GM12878 (cell line): Measurements from ENCODE around the gene CFAP126.

Experiments used
- CHD1 ChIP-seq: IDR thresholded peaks from 2 replicates; pipeline ENCODE4 v1.6.1; 2012; ENCODE audit warnings: low read depth, low read length, improper control_type of control experiment
- EED ChIP-seq: sonication (generic); IDR thresholded peaks from 2 replicates; pipeline ENCODE4 v1.6.1; 2016; ENCODE audit warnings: antibody characterized with exemption, low read depth
- EZH2 ChIP-seq: IDR thresholded peaks from 2 replicates; pipeline ENCODE4 v1.6.1; 2012; ENCODE audit warnings: low read depth, mild to moderate bottlenecking, control low read depth, inconsistent platforms, low read length, borderline replicate concordance; ENCODE audit not compliant: control insufficient read depth
- HCFC1 ChIP-seq: fragments of 150-350 bp; IDR thresholded peaks from 2 replicates; pipeline ENCODE4 v1.6.1; 2014; ENCODE audit warnings: low read length
- POLR2A ChIP-seq: IDR thresholded peaks from 2 replicates; pipeline ENCODE4 v1.6.1; 2011; ENCODE audit warnings: low read depth, mild to moderate bottlenecking, low read length
- RAD51 ChIP-seq: fragments of 450-650 bp; IDR thresholded peaks from 2 replicates; pipeline ENCODE4 v1.6.1; 2016; ENCODE audit warnings: moderate library complexity, mild to moderate bottlenecking, inconsistent platforms
- RFX5 ChIP-seq: IDR thresholded peaks from 2 replicates; pipeline ENCODE4 v1.6.1; 2011; ENCODE audit warnings: low read depth, low read length, improper control_type of control experiment
- TAF1 ChIP-seq: IDR thresholded peaks from 2 replicates; pipeline ENCODE4 v1.6.1; 2011; ENCODE audit warnings: mild to moderate bottlenecking, low read depth, low read length, borderline replicate concordance
- TCF12 ChIP-seq: IDR thresholded peaks from 2 replicates; pipeline ENCODE4 v1.6.1; 2011; ENCODE audit warnings: low read depth, mild to moderate bottlenecking, low read length
- TF ChIP-seq, protein P1 (sequence below): IDR thresholded peaks from 2 replicates; pipeline ENCODE4 v1.6.1; 2012; ENCODE audit warnings: low read depth, low read length, improper control_type of control experiment
- TF ChIP-seq, protein P2 (sequence below), 3 experiments: IDR thresholded peaks in 2 of 3; conservative IDR thresholded peaks in 1 of 3; 2 replicates each; pipeline ENCODE4 v1.5.1; 2011; ENCODE audit warnings: low read depth in 3 of 3, low read length in 3 of 3, mild to moderate bottlenecking in 3 of 3, control low read depth in 2 of 3, moderate library complexity in 2 of 3, inconsistent platforms in 1 of 3, mixed read lengths in 1 of 3; ENCODE audit not compliant: control insufficient read depth in 2 of 3, insufficient read depth in 1 of 3; ENCODE audit errors: extremely low read depth in 1 of 3

GRCh38 chr1:161391611-161392010 lies 23.9 kb upstream of the CFAP126 start:
- TF ChIP-seq HCFC1 (no peak), TAF1 (no peak), TCF12 (no peak), RAD51 (no peak), EED (no peak), CHD1 (no peak), POLR2A (no peak), RFX5 (no peak), EZH2 (no peak)
- TF ChIP-seq, protein P1, sequence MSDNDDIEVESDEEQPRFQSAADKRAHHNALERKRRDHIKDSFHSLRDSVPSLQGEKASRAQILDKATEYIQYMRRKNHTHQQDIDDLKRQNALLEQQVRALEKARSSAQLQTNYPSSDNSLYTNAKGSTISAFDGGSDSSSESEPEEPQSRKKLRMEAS: no peak
- TF ChIP-seq, protein P2, sequence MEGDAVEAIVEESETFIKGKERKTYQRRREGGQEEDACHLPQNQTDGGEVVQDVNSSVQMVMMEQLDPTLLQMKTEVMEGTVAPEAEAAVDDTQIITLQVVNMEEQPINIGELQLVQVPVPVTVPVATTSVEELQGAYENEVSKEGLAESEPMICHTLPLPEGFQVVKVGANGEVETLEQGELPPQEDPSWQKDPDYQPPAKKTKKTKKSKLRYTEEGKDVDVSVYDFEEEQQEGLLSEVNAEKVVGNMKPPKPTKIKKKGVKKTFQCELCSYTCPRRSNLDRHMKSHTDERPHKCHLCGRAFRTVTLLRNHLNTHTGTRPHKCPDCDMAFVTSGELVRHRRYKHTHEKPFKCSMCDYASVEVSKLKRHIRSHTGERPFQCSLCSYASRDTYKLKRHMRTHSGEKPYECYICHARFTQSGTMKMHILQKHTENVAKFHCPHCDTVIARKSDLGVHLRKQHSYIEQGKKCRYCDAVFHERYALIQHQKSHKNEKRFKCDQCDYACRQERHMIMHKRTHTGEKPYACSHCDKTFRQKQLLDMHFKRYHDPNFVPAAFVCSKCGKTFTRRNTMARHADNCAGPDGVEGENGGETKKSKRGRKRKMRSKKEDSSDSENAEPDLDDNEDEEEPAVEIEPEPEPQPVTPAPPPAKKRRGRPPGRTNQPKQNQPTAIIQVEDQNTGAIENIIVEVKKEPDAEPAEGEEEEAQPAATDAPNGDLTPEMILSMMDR (IDR thresholded peaks at IDR 0.05 in 2 of 3, conservative IDR thresholded peaks at IDR 0.05 in 1 of 3; ENCODE audit: control insufficient read depth in 2 of 3, extremely low read depth in 1 of 3, insufficient read depth in 1 of 3, low read depth in 3 of 3, low read length in 3 of 3): no peak
